HG03457 (cell line): ENCODE results near the gene ALPI.
"Not testable (repeated sequence)": the region's sequence is repeated elsewhere in the genome, so short reads cannot be mapped to it uniquely, and the experiment has no call there.

ENCODE experiments used
- ATAC-seq: cut with Tn5 transposase; IDR thresholded peaks from one replicate; pipeline ENCODE4 v1.9.1; 2021; ENCODE audit warnings: moderate number of reproducible peaks; ENCODE audit not compliant: unreplicated experiment

ALPI gene

DNA sequence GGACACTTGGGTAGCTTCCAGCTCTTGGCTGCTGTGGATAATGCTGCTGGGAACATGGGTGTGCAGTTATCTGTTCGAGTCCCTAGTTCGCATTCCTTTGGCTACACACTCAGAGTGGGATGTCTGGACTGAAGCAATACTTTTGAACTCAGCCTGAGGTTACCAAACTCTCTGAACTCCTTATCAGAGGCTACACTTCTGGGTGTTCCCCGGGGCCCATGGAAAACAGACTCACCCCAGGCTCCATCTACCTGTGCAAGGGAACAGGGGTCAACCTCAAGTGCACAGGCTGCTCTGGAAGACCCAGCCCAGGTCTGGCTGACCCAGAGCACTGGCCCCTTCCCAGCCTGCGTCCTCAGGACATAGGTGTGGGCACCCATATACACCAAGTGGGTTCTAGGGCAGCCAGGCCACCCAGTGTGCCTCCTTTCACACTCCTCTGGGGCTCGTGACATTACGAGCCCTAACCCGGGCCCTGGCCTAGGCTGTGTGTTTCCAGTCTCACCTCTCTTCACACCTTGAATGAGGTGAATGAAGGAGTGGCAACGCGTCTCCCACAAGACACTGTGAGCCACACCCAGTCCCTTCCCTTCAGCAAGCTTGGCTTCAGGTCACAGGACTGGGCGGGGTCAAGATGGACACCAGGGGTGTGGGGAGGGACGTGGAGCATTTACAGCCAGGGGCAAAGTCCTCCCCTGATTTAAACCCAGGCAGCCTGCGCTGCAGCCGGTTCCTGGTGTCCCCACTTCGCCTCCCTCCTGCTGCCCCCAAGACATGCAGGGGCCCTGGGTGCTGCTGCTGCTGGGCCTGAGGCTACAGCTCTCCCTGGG is at the start of gene ALPI:
Gene ALPI (plus strand): TSS at position 728 of the 830 bp plus-strand sequence. CDS start 47 bp downstream, at position 775.
- no peak for ATAC-seq

DNA sequence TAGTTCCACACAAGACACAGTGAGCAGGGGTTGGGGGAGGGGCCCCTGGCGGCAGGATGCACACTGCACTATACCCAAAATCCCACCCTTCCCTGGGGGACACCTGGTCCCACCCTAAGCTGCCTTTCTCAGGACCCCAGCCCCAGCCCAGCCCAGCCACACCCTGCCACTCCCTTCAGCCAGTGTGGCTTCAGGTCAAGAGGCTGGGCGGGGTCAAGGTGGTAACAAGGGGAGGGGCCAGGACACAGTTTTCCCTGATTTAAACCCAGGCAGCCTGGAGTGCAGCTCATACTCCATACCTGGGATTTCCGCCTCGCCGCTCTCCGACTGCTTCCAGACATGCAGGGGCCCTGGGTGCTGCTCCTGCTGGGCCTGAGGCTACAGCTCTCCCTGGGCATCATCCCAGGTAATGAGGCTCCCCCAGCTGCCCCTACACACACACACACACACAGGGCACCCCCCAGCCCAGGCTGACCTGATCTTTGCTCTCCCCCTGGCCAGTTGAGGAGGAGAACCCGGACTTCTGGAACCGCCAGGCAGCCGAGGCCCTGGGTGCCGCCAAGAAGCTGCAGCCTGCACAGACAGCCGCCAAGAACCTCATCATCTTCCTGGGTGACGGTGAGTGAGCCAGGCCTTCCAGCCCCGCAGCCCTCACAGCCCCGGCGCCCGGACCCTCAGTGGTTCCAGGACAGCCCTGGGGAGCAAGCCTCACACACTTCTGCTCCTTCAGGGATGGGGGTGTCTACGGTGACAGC is 49.2 kb upstream of the ALPI start, which contains the start of gene ALPG:
Gene ALPG (plus strand): TSS at position 289 of the 755 bp plus-strand sequence. CDS start 51 bp downstream, at position 340.
- ATAC-seq, result no peak

- not testable (repeated sequence) for ATAC-seq
These were observed 48.4 kb upstream of the ALPI start for GRCh38 chr2:232407428-232408150.

DNA sequence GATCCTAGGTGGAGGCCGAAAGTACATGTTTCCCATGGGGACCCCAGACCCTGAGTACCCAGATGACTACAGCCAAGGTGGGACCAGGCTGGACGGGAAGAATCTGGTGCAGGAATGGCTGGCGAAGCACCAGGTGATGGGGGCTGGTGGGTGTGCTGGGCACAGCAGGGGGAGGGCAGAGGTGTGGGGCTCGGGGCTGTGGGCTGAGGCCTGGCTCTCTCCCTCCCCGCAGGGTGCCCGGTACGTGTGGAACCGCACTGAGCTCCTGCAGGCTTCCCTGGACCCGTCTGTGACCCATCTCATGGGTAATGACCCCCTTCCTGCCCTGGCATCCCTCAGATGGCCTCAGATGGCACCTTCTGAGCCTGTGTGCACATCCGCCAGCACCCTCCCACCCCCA is 47.7 kb upstream of the ALPI start:
- ATAC-seq, result not testable (repeated sequence)

GRCh38 chr2:232409617-232410016 is 46.3 kb upstream of the ALPI start:
- not testable (repeated sequence) for ATAC-seq

DNA sequence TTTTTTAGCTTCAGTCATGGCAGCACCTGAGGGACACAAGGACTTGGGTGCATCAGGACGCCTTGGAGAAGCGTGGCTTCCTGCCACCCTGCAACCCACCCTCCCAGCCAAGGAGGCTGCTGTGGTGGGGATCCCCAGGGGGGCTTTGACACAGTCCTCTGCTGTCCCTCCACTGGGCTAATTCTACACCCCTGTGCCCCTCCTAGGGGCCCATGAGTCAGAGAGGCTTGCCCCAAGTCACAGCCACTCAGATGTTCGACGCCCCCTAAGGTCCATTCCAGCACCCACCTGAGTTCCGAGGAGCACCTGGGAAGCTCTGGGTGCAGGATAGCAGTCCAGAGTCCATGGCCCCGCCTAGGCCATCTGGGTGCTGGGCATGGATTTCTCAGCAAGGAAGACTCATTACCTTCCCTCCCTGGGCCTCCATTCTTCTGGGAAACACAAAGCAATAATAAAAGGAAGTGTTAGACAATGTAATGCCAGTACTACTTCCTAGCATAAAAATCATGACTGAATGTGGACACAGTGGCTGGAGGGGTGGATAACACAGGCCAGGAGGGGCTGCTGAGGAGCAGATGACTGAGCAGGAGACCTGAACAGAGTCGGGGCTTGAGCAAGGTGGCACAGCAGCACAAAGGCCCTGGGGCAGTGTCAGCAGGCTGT is 45.6 kb upstream of the ALPI start:
- ATAC-seq, result no peak

- no peak for ATAC-seq
These were observed 43.9 kb upstream of the ALPI start for GRCh38 chr2:232411901-232412629.

- no peak for ATAC-seq
These were observed 43.0 kb upstream of the ALPI start for GRCh38 chr2:232412986-232413385.

DNA sequence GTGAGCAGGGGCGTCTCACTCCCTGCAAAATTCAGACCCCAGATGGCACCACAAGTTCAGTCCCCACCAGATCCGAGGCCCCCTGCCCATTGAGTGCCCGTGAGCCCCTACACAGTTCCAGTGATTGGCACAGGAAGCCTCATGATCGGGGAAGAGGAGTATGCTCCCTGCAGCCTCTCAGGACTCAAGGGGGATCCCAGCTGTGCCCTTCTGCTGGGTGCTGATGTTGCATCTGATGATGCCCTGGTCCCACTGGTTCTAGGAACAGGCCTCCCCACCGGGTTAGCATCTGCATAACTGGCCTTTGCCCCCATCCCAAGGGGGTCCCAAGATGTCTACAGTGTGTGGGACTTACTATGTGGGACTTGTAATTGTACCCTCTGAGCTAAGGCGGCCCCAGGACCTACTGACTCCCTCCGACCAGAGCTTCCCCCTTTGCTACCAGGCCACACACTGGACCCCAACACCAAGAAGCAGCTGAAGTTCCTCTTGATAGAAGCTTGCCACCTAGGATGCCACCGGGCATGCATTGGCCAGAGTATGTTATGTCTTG is 40.7 kb upstream of the ALPI start:
- ATAC-seq, result no peak

GRCh38 chr2:232415736-232416520 is 40.0 kb upstream of the ALPI start:
- ATAC-seq, result no peak

GRCh38 chr2:232416521-232417470 is 39.2 kb upstream of the ALPI start:
- no peak for ATAC-seq

DNA sequence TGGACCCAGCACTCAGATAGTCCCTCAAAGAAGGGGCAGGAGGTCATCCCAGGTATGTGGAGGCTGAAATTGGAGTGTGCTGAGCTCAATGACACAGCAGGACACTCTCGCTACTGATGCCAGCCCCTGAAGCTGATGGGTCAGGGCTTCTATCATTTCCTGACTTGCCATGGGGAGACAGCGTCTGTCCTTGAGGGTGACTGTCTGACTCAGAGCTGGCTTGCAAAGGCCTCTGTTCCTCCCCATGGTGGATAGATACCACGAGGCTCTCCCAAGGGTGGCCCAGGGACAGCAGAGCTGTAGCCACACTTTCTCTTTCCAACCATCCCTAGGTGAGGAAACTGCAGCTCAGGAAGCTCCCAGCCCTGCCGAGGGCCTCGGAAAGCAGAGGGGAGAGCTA is 38.5 kb upstream of the ALPI start:
- no peak for ATAC-seq

- ATAC-seq, result no peak
These were observed 37.9 kb upstream of the ALPI start for GRCh38 chr2:232418056-232418455.

DNA sequence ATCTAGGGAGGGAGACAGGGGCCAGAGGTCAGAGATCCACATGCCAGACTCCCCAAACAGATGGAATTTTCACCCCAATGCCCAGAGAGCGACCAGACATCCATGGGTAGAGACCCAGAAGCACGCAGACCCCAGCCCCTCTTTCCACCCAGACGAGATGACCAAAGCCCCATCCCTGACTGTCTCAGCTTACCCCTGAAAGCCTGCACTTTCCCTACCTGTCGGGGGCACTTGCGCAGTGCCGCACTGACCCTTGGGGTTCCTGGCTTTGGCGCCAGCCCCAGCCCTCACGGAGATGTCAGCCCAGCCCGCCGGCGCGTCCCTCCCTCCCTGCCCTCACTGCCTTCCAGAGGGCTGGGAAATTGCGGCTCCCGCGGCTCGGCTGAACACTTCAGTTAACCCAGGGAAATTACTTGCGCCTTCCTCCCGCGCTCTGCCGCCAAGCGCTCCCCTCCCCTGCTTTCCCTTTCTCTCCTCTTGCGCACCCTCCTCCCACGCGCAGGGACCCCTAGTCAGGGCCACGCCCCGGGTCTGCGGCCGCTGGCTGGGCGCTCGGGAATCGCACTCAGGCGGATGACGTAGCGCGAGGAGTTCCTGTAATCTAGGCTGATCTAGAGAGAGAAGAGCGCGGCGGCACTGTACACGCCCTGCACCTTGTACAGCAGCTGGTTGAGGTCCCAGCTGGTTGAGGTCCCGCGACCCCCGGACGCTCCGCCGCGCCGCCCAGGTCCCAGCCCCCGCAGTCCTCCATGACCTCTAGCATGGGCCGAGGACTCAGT is 37.3 kb upstream of the ALPI start:
- ATAC-seq, result no peak

- no peak for ATAC-seq
These were observed 36.5 kb upstream of the ALPI start for GRCh38 chr2:232419245-232420072.

DNA sequence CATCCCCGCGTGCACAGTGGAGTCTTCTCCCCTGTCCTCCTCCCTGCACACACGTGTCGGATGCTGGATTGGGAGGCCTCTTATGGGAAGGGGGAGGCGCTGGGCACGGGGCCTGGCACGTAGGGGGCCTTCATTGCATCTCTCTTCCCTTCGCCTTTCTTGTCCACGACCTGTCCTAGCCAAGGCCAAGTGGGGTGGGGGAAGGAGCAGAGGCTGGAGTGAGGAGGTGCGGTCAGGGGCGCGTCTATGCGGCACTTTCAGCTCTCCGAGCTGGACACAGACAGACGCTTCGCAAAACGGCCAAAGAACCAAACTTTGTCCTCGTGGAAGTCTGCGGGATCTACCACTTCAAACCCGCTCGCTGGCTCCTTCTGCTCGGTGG is 35.9 kb upstream of the ALPI start:
- ATAC-seq, result no peak
